ENCODE measurements around the gene PADI3. TPM values are rescaled to one million over a fixed set of nuclear protein-coding genes. Genes with fewer than 3 reads are reported as not detected.
A peak's percentile ranks its signal among the peaks of the same experiment; 100 is the strongest.

Gene PADI3
- total and polyA plus RNA-seq, 2 of the 8 experiments (the other 6 are each of a cell fraction or from before 2014, with no cell fraction given) = 0.37 to 0.94 TPM

- Histone ChIP-seq H3K14ac (ENCODE audit: insufficient read length) (no peak overlapping the region), H3K56ac (replicated peaks; ENCODE audit: insufficient read length, low read depth, low read length) (no peak overlapping the region), H4K91ac (replicated peaks; ENCODE audit: insufficient read length, low read length) (no peak overlapping the region), H3K36me3 (ENCODE audit: control insufficient read depth in 2 of 4, insufficient read depth in 4 of 4, low read length in 3 of 4) (no peaks in the 10 kb centered on the region), H4K8ac (ENCODE audit: extremely low read depth, insufficient read depth, low read length) (no peak overlapping the region; the same call in 1 of the 2 replicates), H3K4me2 (ENCODE audit: insufficient read depth in 1 of 2, low read depth in 2 of 2, low read length in 2 of 2) (no peak overlapping the region), H3K23me2 (ENCODE audit: low read depth, low read length) (no peaks in the 10 kb centered on the region), H3K79me1 (ENCODE audit: low read depth, low read length) (no peaks in the 10 kb centered on the region; the same call in 1 of the 2 replicates), H3K9me3 (ENCODE audit: insufficient read depth in 2 of 2, low read depth in 1 of 2, low read length in 1 of 2) (no peaks in the 10 kb centered on the region), H3K18ac (ENCODE audit: extremely low read depth, low read length) (no peak overlapping the region), H2AK5ac (ENCODE audit: low read depth, low read length) (no peak overlapping the region), H3K4ac (replicated peaks; ENCODE audit: insufficient read length, low read depth, low read length) (no peak overlapping the region), H3K4me3 (ENCODE audit: extremely low read depth in 1 of 4, insufficient read depth in 2 of 4, low read depth in 3 of 4, low read length in 4 of 4) (no peak overlapping the region), H2AFZ (ENCODE audit: low read length) (no peak overlapping the region), H3K23ac (ENCODE audit: insufficient read length) (no peak overlapping the region), H2BK20ac (ENCODE audit: low read length) (peak overlapping the region; percentile 21; the same call in 1 of the 2 replicates), H2BK120ac (replicated peaks; ENCODE audit: low read depth, low read length) (no peak overlapping the region), H2BK12ac (ENCODE audit: low read depth, low read length) (peak overlapping the region; percentile 80; the same call in 1 of the 2 replicates), H2BK15ac (ENCODE audit: low read length) (0 out of 2 replicates have a peak overlapping the region, but pooled peaks have one; percentile 88), H2BK5ac (ENCODE audit: low read depth, low read length) (0 out of 2 replicates have a peak overlapping the region, but pooled peaks have one; percentile 24), H3K79me2 (ENCODE audit: control insufficient read depth in 1 of 2, insufficient read depth in 2 of 2, low read length in 2 of 2) (no peaks in the 10 kb centered on the region), H3K27ac (ENCODE audit: low read depth, low read length) (no peak overlapping the region), H4K5ac (ENCODE audit: insufficient read length, low read depth, low read length) (no peak overlapping the region), H3K4me1 (replicated peaks in 1 of 4; ENCODE audit: control insufficient read depth in 3 of 4, insufficient read depth in 4 of 4, low read length in 3 of 4) (peaks cover 0 to 14% (median 5%) of the 10 kb centered on the region in 4 experiments; a peak in 6 of 7 replicates), H3K27me3 (replicated peaks in 1 of 4; ENCODE audit: control insufficient read depth in 3 of 4, extremely low read depth in 1 of 4, insufficient read depth in 3 of 4, low read length in 3 of 4) (peaks cover 0 to 3% (median 0%) of the 10 kb centered on the region in 4 experiments; a peak in 2 of 7 replicates), H4K20me1 (replicated peaks in 1 of 2; ENCODE audit: control insufficient read depth in 1 of 2, insufficient read depth in 2 of 2, low read length in 2 of 2) (no peaks in the 10 kb centered on the region), H3K9ac (replicated peaks in 1 of 4; ENCODE audit: extremely low read depth in 1 of 4, low read depth in 3 of 4, low read length in 3 of 4) (no peak overlapping the region)
- TF ChIP-seq YY1 (IDR thresholded peaks at IDR 0.05; ENCODE audit: low read depth, low read length) (no peak), ASH2L (IDR thresholded peaks at IDR 0.05; ENCODE audit: low read length) (no peak), RNF2 (IDR thresholded peaks at IDR 0.05; ENCODE audit: borderline replicate concordance, low read depth, low read length, missing control alignments, poor library complexity, severe bottlenecking) (no peak), RAD21 (IDR thresholded peaks at IDR 0.05 in 1 of 2, conservative IDR thresholded peaks at IDR 0.05 in 1 of 2; ENCODE audit: low read depth in 2 of 2, low read length in 2 of 2) (no peak), RXRA (IDR thresholded peaks at IDR 0.05; ENCODE audit: insufficient read depth, low read depth, low read length) (no peak)
- FAIRE-seq = no peak
- DNase-seq (ENCODE audit: low read depth in 1 of 2, low spot score in 2 of 2) = no peak
- ChIA-PET POLR2A (ENCODE audit: partially characterized antibody) (interaction anchor here (1.1 kb wide), 1 partner anchor 13 kb away, joined by 3 read pairs; no protein-coding TSS in a partner anchor), CTCF (ENCODE audit: partially characterized antibody) (interaction anchor here (0.8 to 1.8 kb wide), 5 partner anchors 10 to 59 kb away, joined by 3 to 11 read pairs (median 4); partner anchors contain the start of gene PADI1)
- 78 to 100% methylated on average over 1 to 5 of the region's 5 CpGs for WGBS, 2 experiments (ENCODE audit: extremely low coverage in 1 of 2, insufficient coverage in 1 of 2, insufficient read length in 1 of 2, insufficient replicate concordance in 2 of 2, low coverage in 1 of 2, low lambda C conversion rate in 2 of 2, missing lambda C conversion rate in 1 of 2)
Observed at GRCh38 chr1:17214876-17215544, 33.9 kb upstream of the PADI3 start.

Data from H1 (cell line).